ENCODE data around the gene QRICH1.

QRICH1 gene

DNA sequence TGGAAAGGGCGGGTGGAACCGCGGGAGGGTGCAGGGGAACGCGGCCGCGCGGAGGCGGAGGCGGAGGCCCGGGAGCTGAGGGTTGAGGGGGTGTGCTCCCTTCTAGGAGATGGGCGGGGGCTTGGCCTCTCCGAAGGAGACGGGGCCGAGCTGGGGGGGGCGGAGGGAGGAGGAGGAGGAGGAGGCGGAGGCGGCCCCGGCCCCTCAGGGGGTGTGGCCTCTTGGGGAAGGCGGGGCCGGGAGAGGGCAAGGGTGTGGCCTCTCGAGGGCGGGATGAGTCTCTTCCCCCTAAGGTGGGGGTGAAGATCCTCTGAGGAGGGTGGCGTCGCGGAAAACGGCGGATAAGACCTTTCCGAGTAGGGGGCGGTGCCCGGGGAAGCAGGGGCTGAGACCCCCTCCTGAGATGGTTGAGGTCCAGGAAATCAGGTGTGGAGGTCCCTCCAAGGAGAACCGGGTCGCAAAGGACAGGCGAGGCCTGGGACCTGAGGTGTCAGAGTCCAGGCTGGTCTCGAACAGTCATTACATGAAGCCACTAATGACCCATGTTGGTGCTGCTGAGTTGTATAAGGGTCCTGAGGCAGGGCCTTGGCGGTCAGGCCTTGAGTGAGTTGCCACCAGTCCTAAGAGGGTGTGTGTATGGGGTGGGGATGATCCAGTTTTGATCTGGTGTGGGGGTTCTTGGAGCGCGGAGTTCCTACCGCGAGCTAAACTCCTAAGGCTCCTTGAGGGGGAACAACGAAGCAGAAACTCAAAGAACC, 85.9 kb downstream of the QRICH1 start:
- no peak for TF ChIP-seq ZFX (IDR thresholded peaks at IDR 0.05)
- TF ChIP-seq, protein P1, sequence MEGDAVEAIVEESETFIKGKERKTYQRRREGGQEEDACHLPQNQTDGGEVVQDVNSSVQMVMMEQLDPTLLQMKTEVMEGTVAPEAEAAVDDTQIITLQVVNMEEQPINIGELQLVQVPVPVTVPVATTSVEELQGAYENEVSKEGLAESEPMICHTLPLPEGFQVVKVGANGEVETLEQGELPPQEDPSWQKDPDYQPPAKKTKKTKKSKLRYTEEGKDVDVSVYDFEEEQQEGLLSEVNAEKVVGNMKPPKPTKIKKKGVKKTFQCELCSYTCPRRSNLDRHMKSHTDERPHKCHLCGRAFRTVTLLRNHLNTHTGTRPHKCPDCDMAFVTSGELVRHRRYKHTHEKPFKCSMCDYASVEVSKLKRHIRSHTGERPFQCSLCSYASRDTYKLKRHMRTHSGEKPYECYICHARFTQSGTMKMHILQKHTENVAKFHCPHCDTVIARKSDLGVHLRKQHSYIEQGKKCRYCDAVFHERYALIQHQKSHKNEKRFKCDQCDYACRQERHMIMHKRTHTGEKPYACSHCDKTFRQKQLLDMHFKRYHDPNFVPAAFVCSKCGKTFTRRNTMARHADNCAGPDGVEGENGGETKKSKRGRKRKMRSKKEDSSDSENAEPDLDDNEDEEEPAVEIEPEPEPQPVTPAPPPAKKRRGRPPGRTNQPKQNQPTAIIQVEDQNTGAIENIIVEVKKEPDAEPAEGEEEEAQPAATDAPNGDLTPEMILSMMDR (conservative IDR thresholded peaks at IDR 0.05) = no peak
- H3K27ac ChIP-seq = peak overlapping the region; percentile 95

DNA sequence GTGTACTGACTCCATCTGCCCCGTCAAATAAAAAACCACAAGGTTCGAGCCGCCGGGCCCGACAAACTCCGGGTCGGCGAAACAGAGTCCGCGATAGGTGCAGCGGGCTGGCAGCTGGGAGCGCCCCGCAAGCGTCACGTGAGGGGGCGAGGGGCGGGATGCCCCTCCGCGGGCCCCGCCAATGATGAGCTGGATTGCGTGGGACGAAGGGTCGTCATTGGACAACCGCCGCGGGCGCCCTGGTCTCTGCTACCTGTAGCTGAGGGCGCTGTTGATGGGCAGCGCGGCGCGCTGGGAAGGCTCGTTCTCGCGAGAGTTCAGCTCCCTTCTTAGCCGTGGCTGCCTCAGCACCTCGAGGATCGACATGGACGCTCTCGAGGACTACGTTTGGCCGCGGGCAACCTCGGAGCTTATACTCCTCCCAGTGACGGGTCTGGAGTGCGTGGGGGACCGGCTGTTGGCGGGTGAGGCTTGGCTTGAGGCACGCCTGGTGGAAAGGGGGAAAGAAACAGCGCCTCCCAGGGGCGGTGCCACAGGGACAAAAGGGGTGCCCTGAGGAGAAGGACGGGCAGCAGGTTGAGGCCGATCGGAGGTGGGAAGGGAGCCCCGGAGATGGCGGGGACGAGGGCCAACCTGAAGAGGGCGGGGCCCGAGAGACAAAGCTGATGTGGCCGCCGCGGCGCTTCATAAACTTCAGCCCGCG, 86.7 kb downstream of the QRICH1 start, which contains the start of gene WDR6:
TSS of gene WDR6 (plus strand) at position 324 of the 703 bp plus-strand sequence. CDS start at position 365, 41 bp downstream.
- H3K27ac ChIP-seq = peak within 1 kb of the TSS; percentile 95
- no peak for TF ChIP-seq ZFX (IDR thresholded peaks at IDR 0.05)
- TF ChIP-seq, protein P1 (conservative IDR thresholded peaks at IDR 0.05) = no peak

DNA sequence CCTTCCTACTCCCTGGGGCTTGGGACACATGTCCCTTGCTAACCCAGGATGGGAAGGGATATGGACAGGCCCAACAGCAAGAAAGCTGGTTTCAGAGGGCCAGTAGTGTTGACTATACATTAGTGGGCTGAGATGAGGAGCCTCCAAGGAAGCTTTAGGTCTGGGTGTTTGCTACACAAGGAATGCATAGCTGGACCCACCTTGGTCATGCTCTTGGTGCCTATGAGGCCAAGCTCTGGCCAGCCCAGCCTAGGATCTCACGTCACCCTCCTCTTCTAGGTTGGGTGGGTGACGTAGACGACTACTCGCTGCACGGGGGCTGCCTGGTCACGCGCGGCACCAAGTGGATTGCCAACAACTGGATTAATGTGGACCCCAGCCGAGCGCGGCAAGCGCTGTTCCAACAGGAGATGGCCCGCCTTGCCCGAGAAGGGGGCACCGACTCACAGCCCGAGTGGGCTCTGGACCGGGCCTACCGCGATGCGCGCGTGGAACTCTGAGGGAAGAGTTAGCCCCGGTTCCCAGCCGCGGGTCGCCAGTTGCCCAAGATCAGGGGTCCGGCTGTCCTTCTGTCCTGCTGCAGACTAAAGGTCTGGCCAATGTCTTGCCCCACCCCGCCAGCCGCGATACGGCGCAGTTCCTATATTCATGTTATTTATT, 87.3 kb downstream of the QRICH1 start:
- no peak for TF ChIP-seq ZFX (IDR thresholded peaks at IDR 0.05)
- TF ChIP-seq, protein P1 (conservative IDR thresholded peaks at IDR 0.05) = no peak
- peak overlapping the region; percentile 95 for H3K27ac ChIP-seq

DNA sequence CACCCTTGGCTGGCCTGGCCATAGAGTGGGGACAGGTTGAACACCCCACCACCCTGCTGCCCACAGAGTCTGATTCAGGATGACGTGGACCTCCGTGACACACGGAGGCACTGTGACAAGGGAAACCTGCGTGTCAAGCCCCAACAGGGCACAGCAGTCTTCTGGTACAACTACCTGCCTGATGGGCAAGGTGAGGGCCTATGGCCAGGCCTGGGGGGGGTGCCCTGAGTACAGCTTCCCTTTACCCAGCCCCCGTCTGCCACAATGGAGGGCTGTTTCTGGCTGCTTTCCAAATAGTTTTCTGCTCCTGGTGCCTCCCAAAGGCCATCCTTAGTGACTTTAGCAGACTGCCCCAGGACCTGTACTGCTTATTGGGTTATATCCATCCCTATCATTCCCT, 87.9 kb downstream of the QRICH1 start:
- peak overlapping the region; percentile 95 for H3K27ac ChIP-seq
- TF ChIP-seq ZFX (IDR thresholded peaks at IDR 0.05) = no peak
- TF ChIP-seq, protein P1 (conservative IDR thresholded peaks at IDR 0.05) = no peak

DNA sequence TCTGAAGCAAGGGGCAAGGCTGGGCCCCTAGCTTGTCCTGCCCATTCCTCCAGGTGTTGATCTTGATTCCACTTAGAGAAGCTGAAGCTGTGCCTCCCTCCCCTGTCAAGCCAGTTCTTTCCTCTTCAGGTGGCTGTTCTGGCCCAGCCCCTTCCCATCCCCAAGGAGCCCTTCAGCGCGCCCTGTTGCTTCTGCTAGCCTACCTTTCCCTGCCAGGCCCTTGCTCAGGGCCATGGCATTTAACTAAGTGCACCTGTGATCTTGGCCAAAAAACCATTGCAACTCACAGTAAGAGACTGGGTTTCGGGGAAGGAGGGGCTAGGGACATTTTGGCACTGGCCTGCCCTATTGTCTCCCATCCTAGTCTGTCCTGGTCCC, 88.6 kb downstream of the QRICH1 start:
- TF ChIP-seq, protein P1 (conservative IDR thresholded peaks at IDR 0.05) = no peak
- TF ChIP-seq ZFX (IDR thresholded peaks at IDR 0.05) = no peak
- H3K27ac ChIP-seq = no peak overlapping the region; the same call in 1 of the 2 replicates

DNA sequence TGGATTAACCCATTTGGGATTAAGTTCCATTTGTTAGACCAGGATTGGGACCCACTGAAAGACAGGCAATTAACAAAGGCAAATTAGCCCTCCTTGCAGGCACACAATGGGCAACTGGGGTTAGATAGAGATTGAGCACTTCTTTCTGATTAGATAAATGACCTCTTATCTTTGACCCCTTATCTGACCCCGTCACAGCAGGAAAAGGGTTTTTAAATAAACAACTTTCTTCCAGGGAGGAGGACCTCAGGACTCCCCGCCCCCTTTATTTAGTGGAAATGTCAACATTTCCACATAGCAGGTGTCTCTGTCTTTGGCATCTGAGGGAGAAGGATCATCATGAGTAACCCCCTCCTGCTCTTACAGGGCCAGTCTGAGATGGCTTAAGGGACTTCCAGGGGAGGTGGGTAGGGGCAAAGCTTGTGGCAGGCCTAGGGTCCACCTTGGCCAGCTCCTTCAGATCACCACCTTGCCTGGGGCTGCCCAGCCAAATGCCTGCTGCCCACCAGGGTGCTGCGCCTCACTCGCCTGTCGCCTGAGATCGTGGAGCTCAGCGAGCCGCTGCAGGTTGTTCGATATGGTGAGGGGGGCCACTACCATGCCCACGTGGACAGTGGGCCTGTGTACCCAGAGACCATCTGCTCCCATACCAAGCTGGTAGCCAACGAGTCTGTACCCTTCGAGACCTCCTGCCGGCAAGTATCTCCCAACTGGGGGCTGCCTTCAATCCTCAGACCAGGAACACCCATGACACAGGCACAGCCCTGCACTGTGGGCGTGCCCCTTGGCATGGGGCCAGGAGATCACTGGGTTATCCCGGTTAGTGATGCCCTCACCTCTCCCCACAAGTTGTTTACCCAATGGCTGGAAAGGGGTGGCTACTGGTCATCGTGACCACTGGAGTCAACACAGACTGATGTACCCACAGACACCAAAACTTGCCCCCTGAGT, 89.2 kb downstream of the QRICH1 start:
- H3K27ac ChIP-seq = no peak overlapping the region
- TF ChIP-seq ZFX (IDR thresholded peaks at IDR 0.05) = no peak
- TF ChIP-seq, protein P1 (conservative IDR thresholded peaks at IDR 0.05) = no peak

All from C4-2B (cell line).